OCI-LY7 (cell line): ENCODE measurements around the gene RAB27B. TPM values are rescaled to one million over a fixed set of nuclear protein-coding genes. Genes with fewer than 3 reads are reported as not detected.

Source experiments
- BruUV-seq: library from RNA; stranded (reverse); fragments of 400-500 nt; replicated peaks from 2 replicates; lab custom pipeline; 2021; lab: Mats Ljungman, UMichigan
- CTCF ChIA-PET: fragments of 300-600 bp; sonication (Branson Sonifier 250); formaldehyde crosslinking; loops from one replicate; lab custom pipeline; 2022; ENCODE audit warnings: antibody characterized with exemption; ENCODE audit not compliant: unreplicated experiment; lab: Charles Lee
- POLR2A ChIA-PET: fragments of 300-600 bp; sonication (Branson Sonifier 250); formaldehyde crosslinking; loops from one replicate; lab custom pipeline; 2022; ENCODE audit warnings: antibody characterized with exemption; lab: Charles Lee
- DNase-seq: peaks from one replicate; pipeline ENCODE4 v3.0.0-alpha.2; 2015; ENCODE audit warnings: low spot score
- H2AFZ ChIP-seq: fragments of 200-600 bp; sonication (generic), shearing (Covaris generic); 2 replicates; pipeline ENCODE4 v1.6.1; 2014; ENCODE audit warnings: mild to moderate bottlenecking, antibody characterized with exemption, low read length, moderate library complexity
- H3K27ac ChIP-seq: fragments of 200-600 bp; sonication (generic); 2 replicates; pipeline ENCODE4 v1.5.1; 2014; ENCODE audit warnings: mixed run types, low read depth, mild to moderate bottlenecking, moderate library complexity, low read length, inconsistent platforms; ENCODE audit not compliant: poor library complexity, severe bottlenecking
- H3K36me3 ChIP-seq: fragments of 200-600 bp; sonication (generic); 2 replicates; pipeline ENCODE4 v1.6.1; 2014; ENCODE audit warnings: mild to moderate bottlenecking, antibody characterized with exemption, low read length, moderate library complexity, mixed read lengths; ENCODE audit not compliant: insufficient read depth
- H3K4me1 ChIP-seq: fragments of 200-600 bp; sonication (generic); 2 replicates; pipeline ENCODE4 v1.5.1; 2014; ENCODE audit warnings: mild to moderate bottlenecking, low read length; ENCODE audit not compliant: insufficient read depth, poor library complexity, severe bottlenecking
- H3K4me2 ChIP-seq: fragments of 200-600 bp; sonication (generic); 2 replicates; pipeline ENCODE4 v1.6.1; 2014; ENCODE audit warnings: mild to moderate bottlenecking, low read length
- H3K4me3 ChIP-seq: fragments of 200-600 bp; sonication (generic); 2 replicates; pipeline ENCODE4 v1.5.1; 2014; ENCODE audit warnings: mild to moderate bottlenecking, low read depth, low read length; ENCODE audit not compliant: poor library complexity, severe bottlenecking
- H3K79me2 ChIP-seq: fragments of 200-600 bp; sonication (generic); 2 replicates; pipeline ENCODE4 v1.6.1; 2016; ENCODE audit warnings: low read depth, mild to moderate bottlenecking, low read length, moderate library complexity, mixed read lengths; ENCODE audit not compliant: insufficient read depth
- H3K9me2 ChIP-seq: fragments of 200-600 bp; sonication (generic); 2 replicates; pipeline ENCODE4 v1.6.1; 2016; ENCODE audit warnings: mild to moderate bottlenecking, low read length, mixed read lengths; ENCODE audit not compliant: insufficient read depth
- H3K9me3 ChIP-seq: fragments of 200-600 bp; sonication (generic); 2 replicates; pipeline ENCODE4 v1.6.1; 2014; ENCODE audit warnings: mild to moderate bottlenecking, mixed run types, low read length, mixed read lengths
- H4K20me1 ChIP-seq: fragments of 200-600 bp; sonication (generic); 2 replicates; pipeline ENCODE4 v1.6.1; 2014; ENCODE audit warnings: mild to moderate bottlenecking, antibody characterized with exemption, low read length, moderate library complexity, mixed read lengths; ENCODE audit not compliant: insufficient read depth
- EZH2phosphoT487 ChIP-seq: fragments of 200-600 bp; sonication (generic); IDR thresholded peaks from 2 replicates; pipeline ENCODE4 v1.6.1; 2018; ENCODE audit warnings: low read depth, borderline replicate concordance, mild to moderate bottlenecking, mixed run types, antibody characterized with exemption, low read length, moderate library complexity, mixed read lengths
- intact Hi-C: fragments of 100-400 bp; cut with micrococcal nuclease; formaldehyde crosslinking; loops from one replicate; pipeline ENCODE4 v1.10.0; 2022; ENCODE audit not compliant: unreplicated experiment
- total RNA-seq, 2 experiments: library from RNA; depleted of rRNA in 1 of 2; stranded (reverse); fragments of >200 nt in 1 of 2; shearing (Covaris generic) in 1 of 2; gene quantifications; 2 replicates each; pipeline ENCODE4 v1.2.3, GENCODE V29; 2014 to 2022
- TF ChIP-seq, protein P1 (sequence below): fragments of 200-600 bp; sonication (generic); conservative IDR thresholded peaks from 2 replicates; pipeline ENCODE4 v1.5.1; 2014; ENCODE audit warnings: mild to moderate bottlenecking, antibody characterized with exemption, low read length, moderate library complexity, mixed read lengths

RAB27B gene
- total RNA-seq, 2 experiments from 2014 or later, result not detected

DNA sequence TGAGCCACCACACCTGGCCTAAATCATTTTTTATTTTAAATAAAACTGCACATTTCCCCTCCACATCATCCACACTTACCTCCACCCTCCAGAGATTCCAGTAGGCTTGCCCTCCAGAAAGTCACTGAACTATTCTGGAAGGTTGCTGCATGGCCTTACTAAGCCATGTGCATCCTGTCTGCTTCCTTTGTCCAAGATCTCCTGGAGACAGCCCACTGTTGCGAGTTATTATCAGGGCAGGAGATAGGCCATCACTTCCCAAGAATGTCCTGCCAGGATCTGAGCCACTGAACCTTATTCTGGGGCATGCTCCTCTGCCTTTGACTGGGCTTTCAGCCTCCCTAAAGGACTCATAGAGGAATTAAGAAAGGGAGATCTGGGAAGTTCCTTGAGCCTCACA, 104.2 kb downstream of the RAB27B start:
- BruUV-seq, result no TSS peak
- H4K20me1 ChIP-seq, result no peaks in the 10 kb centered on the region
- H2AFZ ChIP-seq, result no peak overlapping the region
- DNase-seq, result no peak
- no peaks in the 10 kb centered on the region for H3K4me1 ChIP-seq
- ChIA-PET CTCF (no interaction called here), POLR2A (no interaction called here)
- no peaks in the 10 kb centered on the region for H3K36me3 ChIP-seq
- H3K79me2 ChIP-seq, result no peaks in the 10 kb centered on the region
- H3K9me2 ChIP-seq, result no peaks in the 10 kb centered on the region
- intact Hi-C loops, result no loop called here
- no peaks in the 10 kb centered on the region for H3K9me3 ChIP-seq
- TF ChIP-seq, protein P1, sequence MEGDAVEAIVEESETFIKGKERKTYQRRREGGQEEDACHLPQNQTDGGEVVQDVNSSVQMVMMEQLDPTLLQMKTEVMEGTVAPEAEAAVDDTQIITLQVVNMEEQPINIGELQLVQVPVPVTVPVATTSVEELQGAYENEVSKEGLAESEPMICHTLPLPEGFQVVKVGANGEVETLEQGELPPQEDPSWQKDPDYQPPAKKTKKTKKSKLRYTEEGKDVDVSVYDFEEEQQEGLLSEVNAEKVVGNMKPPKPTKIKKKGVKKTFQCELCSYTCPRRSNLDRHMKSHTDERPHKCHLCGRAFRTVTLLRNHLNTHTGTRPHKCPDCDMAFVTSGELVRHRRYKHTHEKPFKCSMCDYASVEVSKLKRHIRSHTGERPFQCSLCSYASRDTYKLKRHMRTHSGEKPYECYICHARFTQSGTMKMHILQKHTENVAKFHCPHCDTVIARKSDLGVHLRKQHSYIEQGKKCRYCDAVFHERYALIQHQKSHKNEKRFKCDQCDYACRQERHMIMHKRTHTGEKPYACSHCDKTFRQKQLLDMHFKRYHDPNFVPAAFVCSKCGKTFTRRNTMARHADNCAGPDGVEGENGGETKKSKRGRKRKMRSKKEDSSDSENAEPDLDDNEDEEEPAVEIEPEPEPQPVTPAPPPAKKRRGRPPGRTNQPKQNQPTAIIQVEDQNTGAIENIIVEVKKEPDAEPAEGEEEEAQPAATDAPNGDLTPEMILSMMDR, result no peak
- no peak for TF ChIP-seq EZH2phosphoT487
- H3K4me2 ChIP-seq, result no peak overlapping the region
- no peak overlapping the region for H3K27ac ChIP-seq
- no peak overlapping the region for H3K4me3 ChIP-seq

DNA sequence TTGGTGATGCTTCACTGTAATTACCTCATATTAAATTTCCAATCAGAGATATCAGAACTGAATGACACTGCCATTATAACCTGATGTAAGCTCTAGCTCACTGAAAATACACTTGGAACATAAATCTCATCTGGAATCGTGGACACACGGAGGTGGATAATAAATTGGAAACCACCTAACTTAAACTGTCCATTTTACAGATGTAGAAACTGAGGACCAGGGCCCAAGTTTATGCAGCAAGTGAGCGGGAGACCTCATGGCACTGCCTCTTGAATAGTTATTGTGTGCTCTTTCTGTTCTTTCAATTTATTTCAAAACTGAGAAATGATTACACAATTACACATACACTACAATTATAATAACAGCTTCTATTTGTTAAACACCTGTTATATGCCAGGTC, 110.2 kb downstream of the RAB27B start:
- no peak overlapping the region for H2AFZ ChIP-seq
- no peak overlapping the region for H3K4me2 ChIP-seq
- H3K9me2 ChIP-seq, result no peaks in the 10 kb centered on the region
- no peaks in the 10 kb centered on the region for H3K36me3 ChIP-seq
- H3K4me1 ChIP-seq, result no peaks in the 10 kb centered on the region
- intact Hi-C loops, result no loop called here
- ChIA-PET CTCF (no interaction called here), POLR2A (no interaction called here)
- no peaks in the 10 kb centered on the region for H3K79me2 ChIP-seq
- DNase-seq, result no peak
- no peak overlapping the region for H3K27ac ChIP-seq
- no peaks in the 10 kb centered on the region for H4K20me1 ChIP-seq
- H3K9me3 ChIP-seq, result no peaks in the 10 kb centered on the region
- H3K4me3 ChIP-seq, result no peak overlapping the region
- BruUV-seq, result no TSS peak
- TF ChIP-seq EZH2phosphoT487, result no peak
- TF ChIP-seq, protein P1, result no peak

DNA sequence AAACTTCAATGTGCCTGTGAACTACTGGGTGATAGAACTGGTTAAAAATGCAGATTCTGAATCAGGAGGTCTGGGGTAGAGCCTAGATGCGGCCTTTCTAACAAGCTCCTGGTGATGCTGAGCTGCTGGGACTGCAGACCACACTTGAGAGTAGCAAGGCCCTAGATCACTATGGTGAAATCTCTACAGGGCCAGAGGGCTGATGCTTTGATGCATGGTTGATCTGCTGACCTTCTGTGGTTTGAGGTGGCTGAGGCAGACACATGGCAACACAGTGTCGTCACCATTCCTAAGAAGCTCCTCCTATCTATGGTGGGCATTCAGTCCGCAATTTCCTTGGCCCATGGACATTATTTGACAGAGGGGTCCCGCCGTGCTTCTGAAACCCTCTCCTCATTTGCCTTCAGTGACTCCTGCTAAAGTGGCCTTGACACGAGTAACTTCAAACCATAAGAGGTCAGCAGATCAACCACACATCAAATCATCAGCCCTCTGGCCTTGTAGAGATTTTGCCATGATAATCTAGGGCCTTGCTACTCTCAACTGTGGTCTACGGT, 111.2 kb downstream of the RAB27B start:
- Histone ChIP-seq H3K79me2 (no peaks in the 10 kb centered on the region), H2AFZ (no peak overlapping the region), H3K27ac (no peak overlapping the region), H3K36me3 (no peaks in the 10 kb centered on the region), H3K4me1 (no peaks in the 10 kb centered on the region), H3K4me3 (no peak overlapping the region), H3K9me2 (no peaks in the 10 kb centered on the region), H4K20me1 (no peaks in the 10 kb centered on the region), H3K4me2 (no peak overlapping the region), H3K9me3 (no peaks in the 10 kb centered on the region)
- TF ChIP-seq, protein P1, result no peak
- no peak for TF ChIP-seq EZH2phosphoT487
- DNase-seq, result no peak
- intact Hi-C loops, result no loop called here
- ChIA-PET POLR2A (no interaction called here), CTCF (no interaction called here)
- BruUV-seq, result no TSS peak
